Inflammatory macrophage treated with lipopolysaccharide for 4 hours (primary cell): ENCODE measurements around the gene ASTN2.

ENCODE experiments used
- DNase-seq: peaks from one replicate; pipeline ENCODE4 v3.0.0-alpha.2; 2020

The ASTN2 gene

GRCh38 chr9:116391306-116391900 is 1023.5 kb downstream of the ASTN2 start:
- DNase-seq, result no peak

DNA sequence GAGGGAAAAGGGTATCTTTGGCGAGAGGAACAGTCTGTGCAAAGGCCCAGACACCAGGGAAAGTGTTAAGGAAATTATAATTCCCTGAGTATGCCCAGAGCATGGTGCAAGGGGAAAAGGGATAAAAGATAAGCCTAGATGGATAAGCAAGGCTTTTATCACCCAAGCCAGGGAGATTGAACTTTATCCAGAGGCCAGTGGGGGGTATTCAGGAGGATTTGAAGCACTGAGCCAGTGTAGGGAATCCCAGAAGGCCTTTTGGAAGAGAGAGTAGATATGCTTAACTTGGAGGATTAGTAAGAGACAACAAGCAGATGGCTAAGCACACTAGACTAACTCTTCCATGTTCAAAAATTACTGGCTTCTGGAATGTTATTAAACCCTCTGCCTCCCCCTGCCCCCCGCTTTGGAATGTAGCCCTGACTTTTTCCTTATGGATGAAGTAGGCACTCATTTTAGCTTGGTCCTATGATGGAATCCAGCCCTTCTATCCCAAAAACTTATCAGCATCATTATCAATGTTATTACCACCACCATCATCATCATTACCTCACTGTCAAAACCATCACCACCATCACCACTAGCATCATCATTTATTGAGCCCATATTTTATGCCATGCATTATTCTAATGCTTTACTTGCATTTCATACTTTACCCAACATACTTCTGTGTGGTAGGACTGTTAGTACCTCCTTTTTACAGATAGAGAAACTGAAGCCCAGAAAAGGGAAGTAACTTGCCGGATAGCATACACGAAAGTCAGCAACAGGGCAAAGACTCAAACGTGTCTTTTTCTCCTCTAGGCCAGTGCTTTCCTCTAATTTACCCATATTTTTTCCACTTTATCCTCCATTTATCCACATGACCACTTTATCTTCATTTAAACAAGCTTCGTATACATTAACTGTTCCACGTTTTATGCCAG is 1024.3 kb downstream of the ASTN2 start:
- peak; percentile 24 for DNase-seq

- DNase-seq, result no peak
These were observed 1025.1 kb downstream of the ASTN2 start for GRCh38 chr9:116389541-116390302.

- DNase-seq, result no peak
These were observed 1026.7 kb downstream of the ASTN2 start for GRCh38 chr9:116387934-116388698.

- no peak for DNase-seq
These were observed 1030.9 kb downstream of the ASTN2 start for GRCh38 chr9:116383936-116384335.

DNA sequence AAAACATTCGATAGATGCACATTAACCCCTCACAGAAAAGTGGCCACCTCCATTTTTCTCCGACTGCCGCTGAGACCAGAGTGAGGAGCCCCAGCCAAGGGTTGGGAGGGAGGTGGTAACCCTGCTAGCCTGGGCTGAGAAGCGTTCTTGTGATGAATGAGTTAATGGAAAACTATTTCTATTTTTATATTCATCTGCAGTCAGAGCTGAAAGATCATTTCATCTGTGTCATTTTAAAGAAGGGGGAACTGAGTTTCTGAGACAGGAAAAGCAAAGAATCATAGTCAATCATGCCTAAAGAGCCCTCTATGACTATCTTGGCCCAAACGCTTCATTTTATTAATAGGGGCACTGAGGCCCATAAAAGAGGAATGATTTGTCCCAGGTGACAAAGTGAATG is 1031.7 kb downstream of the ASTN2 start:
- DNase-seq, result no peak

DNA sequence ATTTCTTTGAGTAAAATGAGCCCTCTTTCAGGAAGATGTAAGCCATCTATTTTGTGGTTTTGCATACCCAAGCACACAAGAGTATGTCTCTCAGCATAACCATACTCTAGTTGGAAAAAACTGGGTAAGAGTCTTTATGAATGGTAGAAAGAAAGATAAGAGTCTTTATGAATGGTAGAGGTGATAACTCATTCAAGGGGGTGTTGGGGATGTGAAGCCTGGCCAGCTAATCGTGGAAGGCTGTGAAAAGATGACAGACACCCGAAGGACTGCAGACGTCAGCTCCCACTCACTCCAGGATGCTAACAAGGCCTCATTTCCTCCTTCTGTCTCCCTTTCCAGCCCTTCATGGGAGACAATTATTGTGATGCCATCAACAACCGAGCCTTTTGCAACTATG is 1032.8 kb downstream of the ASTN2 start:
- no peak for DNase-seq

- no peak for DNase-seq
These were observed 1033.5 kb downstream of the ASTN2 start for GRCh38 chr9:116381350-116381749.

DNA sequence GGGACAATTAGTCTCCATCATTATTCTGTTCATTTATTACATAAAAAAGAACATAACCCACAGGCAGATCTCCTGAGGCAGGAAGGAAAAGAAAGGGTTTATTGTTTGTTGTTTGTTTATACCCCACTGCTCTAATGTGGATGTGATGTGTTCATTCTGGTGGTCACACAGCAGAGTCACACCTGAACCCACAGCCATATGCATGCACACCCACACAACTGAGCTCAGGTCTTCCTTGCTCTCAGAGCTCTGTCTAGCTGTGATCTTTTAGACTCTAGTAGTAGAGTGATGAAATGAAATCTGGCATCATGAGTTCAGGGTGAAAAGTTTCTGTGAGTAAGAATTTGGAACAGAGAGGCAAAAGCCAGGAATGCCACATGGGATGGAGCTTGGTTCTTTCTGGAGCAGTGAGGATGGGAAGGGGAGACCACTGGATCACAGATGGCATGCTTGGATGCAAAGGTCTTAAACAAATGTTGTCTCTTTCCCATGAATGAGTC is 1034.3 kb downstream of the ASTN2 start:
- DNase-seq, result no peak

- DNase-seq, result no peak
These were observed 1035.0 kb downstream of the ASTN2 start for GRCh38 chr9:116379821-116380220.

DNA sequence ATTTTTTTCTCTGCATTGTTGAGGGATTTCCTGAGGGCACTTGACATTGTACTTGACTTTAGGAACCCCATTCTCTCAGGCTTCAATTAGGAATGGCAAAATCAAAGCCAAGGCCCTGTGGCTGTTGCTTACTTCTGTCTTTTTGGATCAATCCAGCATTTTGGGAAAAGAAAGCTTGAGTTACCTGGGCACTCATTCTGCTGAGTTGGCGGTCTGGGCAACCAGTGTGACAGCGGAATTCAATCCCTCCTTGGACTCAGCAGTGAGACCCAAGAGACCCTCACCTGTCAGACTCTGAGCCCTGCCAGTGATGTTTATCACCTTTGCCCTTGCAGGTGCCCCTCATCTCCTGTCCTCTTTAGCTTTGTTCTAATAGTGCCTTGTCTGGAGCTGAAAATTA is 1036.0 kb downstream of the ASTN2 start:
- no peak for DNase-seq

DNA sequence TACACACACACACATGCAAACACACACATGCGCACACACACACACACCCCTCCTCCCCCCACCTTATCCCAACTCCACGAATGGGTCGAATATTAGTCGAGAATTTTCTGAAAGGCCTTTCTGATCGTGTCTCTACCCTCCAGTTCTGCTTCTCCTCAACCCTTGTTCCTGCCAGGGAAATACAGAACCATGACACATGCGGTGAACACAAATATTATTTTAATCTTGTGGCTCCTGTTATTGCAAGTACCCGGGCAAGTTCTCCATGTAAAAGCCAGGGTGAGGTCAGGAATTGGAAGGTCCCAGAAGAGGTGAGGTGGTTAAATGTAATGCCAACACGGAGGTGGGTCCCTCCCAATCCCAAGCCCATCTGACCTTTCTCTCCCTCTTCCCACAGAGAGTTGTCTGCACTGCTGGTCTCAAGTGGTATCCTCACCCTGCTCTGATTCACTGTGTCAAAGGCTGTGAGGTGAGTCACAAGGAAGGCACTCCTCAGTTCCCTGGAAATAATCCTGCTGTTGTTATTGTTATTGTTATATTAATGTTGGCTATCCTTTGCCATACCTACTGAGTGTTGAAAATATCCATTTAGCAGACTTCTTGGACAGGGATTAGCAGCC is 1037.6 kb downstream of the ASTN2 start:
- DNase-seq, result no peak
